AG20443 (cell line): Measurements from ENCODE around the gene ITPKB.
"Not testable (repeated sequence)": the region's sequence is repeated elsewhere in the genome, so short reads cannot be mapped to it uniquely, and the experiment has no call there.

Experiments used
- DNase-seq: peaks from one replicate; pipeline ENCODE4 v3.0.0; 2012; ENCODE audit warnings: low spot score, mixed read lengths

Gene ITPKB

DNA sequence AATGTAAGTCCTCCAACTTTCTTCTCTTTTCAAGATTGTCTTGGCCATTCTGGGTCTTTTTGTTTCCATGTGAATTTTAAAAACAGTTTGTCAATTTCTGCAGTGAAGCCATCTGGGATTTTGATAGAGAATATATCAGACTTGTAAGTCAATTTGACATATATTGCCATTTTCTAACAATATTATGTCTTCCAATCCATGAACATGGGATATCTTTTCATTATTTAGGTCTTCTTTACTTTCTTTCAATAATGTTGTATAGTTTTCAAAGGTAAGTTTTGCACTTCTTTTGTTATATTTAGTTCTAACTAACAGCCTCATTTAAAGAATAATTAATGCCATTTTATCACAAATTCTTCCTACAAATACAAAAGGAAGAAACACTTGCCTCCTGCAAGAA, 117.1 kb downstream of the ITPKB start:
- no peak for DNase-seq

- DNase-seq, result no peak
Observed at GRCh38 chr1:226619031-226619430, 120.1 kb downstream of the ITPKB start.

DNA sequence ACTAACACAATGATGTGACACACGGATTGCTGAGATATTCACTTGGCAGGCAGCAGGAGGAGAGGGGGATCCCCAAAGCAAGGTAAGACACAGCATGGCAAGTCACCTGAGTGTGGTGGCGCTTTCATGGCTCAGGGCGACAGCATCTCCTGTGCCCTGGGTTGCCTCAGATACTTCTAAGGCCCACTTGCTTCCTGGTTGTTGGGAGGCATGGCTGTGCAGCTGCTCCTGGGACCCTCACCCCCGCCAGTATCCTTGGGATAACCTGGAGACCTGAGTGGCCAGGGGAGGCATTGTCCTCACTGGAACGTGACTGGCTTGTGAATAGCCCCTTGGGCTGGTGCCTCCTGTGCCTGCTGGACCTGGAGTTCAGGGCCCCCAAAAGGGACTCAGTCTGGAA, 120.7 kb downstream of the ITPKB start:
- DNase-seq, result no peak

- DNase-seq, result not testable (repeated sequence)
Observed at GRCh38 chr1:226617719-226618118, 121.4 kb downstream of the ITPKB start.

DNA sequence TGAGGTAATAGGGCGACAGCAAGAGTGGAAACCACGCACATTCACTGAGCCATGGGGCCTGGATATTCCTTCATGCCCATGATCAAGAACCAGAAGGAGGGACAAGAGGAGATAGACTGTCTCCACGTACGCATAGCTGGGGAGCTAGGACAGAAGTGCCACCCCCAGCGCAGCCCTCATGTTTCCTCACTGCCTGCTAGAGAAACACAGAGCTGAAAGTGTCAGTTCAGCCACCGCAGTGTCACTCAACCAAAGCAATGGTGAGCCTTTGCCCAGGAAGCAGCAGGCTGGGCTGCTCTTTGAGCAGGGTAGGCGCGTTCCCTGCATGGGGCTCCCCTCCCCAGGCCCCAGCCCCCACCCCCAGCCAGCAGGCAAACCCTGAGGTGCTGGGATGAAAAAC, 122.0 kb downstream of the ITPKB start:
- no peak for DNase-seq

DNA sequence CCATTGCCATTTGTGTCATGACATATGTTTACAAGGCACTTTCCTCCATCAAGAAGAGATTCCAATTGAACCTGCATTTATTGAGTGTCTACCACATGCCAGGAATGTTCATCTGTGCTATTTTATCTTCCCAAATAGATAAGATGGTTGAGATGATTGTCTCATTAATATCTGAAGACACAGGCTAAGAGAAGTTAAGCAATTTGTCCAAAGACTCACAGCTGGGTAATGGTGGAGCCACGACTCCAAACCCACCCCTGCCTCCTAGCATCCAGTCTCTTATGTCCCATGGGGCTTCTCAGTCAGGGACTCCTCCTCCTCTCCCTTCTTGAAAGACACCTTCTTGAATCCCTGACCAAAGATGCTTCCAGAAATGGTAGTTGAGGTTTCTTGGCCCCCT, 122.4 kb downstream of the ITPKB start:
- no peak for DNase-seq

DNA sequence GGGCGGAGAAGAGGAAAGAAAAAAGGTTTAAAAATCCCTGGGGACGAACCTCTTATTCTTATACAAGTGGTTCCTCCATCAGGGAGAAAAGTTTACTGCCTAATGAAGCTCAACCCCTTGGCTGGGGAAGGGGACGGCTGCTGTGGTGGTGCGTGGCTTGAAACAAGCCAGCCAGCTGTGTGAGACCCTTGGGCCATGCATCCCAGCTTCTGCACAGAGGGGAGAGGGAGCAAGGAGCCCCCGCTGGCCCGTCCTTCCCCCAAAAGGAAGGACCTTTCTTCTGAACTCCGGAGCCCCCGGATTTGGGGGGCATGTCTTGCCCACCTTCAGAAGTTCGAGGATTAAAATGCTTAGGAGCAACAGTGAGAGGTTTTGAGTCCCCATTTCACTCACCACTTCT, 123.2 kb downstream of the ITPKB start:
- no peak for DNase-seq

GRCh38 chr1:226611980-226612379, 127.1 kb downstream of the ITPKB start:
- DNase-seq, result not testable (repeated sequence)

DNA sequence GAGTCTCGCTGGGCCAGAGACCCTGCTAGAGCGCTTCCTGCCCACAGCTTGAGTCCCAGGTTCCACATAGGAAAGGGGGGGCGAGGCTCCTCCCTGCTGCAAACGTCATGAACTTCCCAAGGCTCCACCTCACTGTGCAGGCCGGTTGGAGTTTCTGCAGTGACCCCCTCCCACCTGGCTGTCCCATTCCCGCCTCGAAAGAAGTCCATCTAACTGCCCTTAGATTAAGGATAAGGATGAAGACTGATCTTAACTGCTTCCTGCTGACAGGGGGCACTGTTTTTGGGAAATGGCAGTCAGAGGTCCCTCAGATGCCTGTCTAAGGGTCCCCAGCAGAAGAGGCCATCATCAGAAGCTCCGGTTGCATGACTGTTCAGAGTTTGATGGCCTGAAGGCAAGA, 127.8 kb downstream of the ITPKB start:
- DNase-seq, result no peak

- no peak for DNase-seq
Observed at GRCh38 chr1:226610671-226611070, 128.4 kb downstream of the ITPKB start.

GRCh38 chr1:226609836-226610455, 129.1 kb downstream of the ITPKB start:
- peak; percentile 54 for DNase-seq

DNA sequence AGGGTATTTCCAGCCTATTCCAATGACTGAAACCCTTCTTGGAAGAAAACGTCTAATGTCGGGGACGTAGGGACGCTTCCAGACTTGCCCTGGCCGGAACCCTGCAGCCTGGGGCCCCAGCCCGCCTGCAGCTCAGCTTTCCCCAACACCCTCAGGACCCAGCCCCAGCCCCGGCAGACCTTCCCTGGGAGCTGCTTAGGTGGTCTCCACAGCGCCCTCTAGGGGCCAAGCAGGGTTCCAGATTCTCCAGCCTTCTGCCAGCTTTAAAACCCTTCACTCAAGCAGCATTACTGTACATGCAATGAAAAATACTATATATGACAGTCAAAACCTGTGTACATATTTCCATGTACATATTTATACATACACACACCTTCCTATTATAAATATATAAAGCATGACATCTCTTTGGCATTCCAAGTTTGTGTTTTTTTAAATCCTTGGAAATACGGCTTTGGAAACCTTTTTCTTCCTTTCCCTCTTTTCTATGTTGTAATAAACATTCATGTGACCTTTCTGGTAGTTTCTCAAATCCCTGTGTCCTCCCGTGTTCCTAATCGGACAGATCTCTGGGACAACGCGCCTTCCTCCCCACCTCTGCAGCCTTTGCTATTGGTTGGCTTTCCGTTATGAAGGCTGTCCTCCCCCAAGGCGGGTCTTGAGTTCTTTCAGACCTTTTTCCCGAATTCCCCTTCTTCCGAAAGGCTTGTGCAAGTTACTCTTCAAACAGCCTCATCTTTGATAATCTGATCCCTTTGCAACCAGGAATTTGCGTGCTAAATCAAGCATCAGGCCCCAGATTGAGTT, 130.2 kb downstream of the ITPKB start:
- peak; percentile 56 for DNase-seq

- DNase-seq, result no peak
Observed at GRCh38 chr1:226607821-226608220, 131.3 kb downstream of the ITPKB start.

DNA sequence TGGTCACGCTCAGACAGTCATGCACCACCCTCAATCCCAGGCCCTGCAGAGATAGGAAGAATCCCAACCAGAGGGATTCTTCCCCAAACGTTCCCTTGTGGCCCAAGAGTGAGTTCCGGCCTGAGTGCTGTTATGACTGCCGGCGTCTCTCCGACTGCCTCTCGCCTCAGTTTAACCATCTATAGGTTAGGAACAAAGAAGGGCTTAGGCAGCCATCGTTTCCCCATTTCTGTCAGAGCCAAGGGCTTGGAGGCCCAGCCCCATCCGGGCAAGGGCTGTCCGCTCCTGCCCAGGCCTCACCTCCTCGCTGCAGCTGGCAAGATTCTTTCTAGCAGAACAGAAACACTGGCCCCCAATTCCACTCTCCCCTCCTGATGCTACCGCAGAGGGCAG, 131.8 kb downstream of the ITPKB start:
- DNase-seq, result no peak

DNA sequence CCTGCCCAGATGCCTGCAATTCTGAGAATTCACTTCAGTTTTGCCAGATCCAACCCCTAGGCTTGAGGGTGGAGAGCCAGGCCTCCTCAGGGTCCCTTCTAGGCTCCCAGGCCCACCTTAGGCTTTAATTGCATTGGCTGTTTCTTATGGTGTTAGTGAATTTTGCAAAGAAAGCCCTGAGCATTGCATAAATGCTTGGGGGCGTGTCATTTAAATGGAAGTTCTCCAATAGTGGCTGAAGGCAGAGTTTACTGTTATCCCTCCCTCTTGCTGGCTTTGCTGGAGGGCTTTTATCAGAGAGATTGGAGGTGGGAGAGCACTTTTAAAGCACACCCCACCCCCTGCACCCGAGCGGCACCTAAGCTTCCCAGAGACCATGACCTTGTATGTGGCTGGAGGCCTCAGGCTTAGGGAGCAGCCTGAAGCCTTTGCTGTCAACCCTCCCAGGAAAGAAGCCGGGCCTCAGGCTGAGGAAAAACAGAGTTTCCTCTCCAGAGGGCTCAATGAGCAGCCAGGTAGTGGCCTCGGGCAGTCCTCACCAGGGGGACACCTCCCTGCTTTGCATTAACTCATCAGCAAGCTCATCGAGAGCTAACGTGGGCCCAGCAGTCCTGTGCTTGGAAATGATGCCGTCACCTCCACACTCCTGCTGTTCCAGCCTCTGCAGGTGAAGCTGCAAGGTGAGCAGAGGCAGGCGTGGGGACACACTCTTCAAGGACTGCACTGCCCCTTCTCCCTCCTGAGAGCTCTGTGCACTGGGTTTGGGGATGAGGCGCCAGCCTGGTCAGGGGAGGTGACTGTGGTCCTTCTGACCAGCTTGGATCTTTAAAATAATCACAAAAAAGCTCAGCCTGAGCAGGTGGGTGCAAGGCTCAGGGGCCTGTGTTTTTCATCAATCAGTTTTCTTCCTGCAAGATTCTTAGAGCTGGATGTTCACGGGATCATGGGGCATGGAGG, 132.5 kb downstream of the ITPKB start:
- peak; percentile 38 for DNase-seq

DNA sequence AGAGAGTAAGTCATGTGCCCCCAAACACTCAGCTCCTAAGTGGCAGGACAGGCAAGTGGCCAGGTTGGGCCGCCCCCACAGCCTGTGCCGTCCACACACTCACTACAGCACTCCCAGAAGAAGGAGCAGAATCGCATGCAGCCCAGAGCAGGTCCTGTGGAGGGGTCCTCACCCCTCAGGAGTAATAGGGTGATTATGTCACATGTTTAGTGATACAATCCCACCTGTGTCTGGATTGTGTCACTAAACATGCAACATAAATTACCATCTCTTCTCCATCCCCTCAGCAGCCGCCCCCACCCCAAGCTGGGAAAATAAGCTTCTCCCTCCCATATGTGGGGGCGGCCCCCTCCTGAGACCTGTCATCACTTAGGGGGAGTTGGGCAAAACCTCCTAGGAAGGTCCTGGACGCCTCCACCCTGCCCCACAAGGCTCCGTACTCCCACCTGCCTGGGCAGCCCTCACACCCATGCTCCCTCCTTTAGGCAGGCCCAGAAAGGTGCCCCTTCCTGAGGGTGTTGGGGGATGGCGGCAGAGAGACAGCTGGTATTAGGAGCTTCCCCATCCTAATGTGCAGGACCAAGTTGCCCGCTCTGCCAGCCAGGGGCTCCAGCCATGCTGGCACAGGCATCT, 133.6 kb downstream of the ITPKB start:
- no peak for DNase-seq

GRCh38 chr1:226604560-226605317, 134.3 kb downstream of the ITPKB start:
- DNase-seq, result peak; percentile 40

GRCh38 chr1:226603858-226604559, 135.1 kb downstream of the ITPKB start:
- no peak for DNase-seq

GRCh38 chr1:226603022-226603857, 135.8 kb downstream of the ITPKB start:
- DNase-seq, result peak; percentile 62
